Neural crest cell (in vitro differentiated cells): ENCODE measurements around the gene GPR42. TPM values are rescaled to one million over a fixed set of nuclear protein-coding genes. Genes with fewer than 3 reads are reported as not detected.

Source experiments
- DNase-seq: peaks from one replicate; pipeline ENCODE4 v3.0.0; 2021; ENCODE audit warnings: low read depth, mixed read lengths, low spot score
- H3K27ac Mint-ChIP-seq: one replicate; pipeline ENCODE4 v1.8.0; 2021; ENCODE audit warnings: mild to moderate bottlenecking, mixed read lengths; ENCODE audit not compliant: unreplicated experiment
- H3K27me3 Mint-ChIP-seq: 2 replicates; pipeline ENCODE4 v1.8.0; 2021; ENCODE audit warnings: low read depth, mild to moderate bottlenecking, mixed read lengths
- H3K36me3 Mint-ChIP-seq: 2 replicates; pipeline ENCODE4 v1.8.0; 2021; ENCODE audit warnings: low read depth, mild to moderate bottlenecking, mixed read lengths
- H3K4me1 Mint-ChIP-seq: 2 replicates; pipeline ENCODE4 v1.8.0; 2021; ENCODE audit warnings: mixed read lengths
- H3K4me3 Mint-ChIP-seq: one replicate; pipeline ENCODE4 v1.8.0; 2021; ENCODE audit warnings: mild to moderate bottlenecking, mixed read lengths
- H3K9me3 Mint-ChIP-seq: 2 replicates; pipeline ENCODE4 v1.8.0; 2021; ENCODE audit warnings: mixed read lengths
- total RNA-seq: library from RNA; stranded (reverse); gene quantifications from 2 replicates; pipeline ENCODE4 v1.2.1, GENCODE V29; 2021
- TF ChIP-seq, protein P1 (sequence below): fragments of 200-600 bp; sonication (generic); conservative IDR thresholded peaks from 2 replicates; pipeline ENCODE4 v1.5.0; 2021; ENCODE audit warnings: antibody characterized with exemption, mild to moderate bottlenecking

The GPR42 gene
- total RNA-seq, 1 donor from 2014 or later, result not detected

DNA sequence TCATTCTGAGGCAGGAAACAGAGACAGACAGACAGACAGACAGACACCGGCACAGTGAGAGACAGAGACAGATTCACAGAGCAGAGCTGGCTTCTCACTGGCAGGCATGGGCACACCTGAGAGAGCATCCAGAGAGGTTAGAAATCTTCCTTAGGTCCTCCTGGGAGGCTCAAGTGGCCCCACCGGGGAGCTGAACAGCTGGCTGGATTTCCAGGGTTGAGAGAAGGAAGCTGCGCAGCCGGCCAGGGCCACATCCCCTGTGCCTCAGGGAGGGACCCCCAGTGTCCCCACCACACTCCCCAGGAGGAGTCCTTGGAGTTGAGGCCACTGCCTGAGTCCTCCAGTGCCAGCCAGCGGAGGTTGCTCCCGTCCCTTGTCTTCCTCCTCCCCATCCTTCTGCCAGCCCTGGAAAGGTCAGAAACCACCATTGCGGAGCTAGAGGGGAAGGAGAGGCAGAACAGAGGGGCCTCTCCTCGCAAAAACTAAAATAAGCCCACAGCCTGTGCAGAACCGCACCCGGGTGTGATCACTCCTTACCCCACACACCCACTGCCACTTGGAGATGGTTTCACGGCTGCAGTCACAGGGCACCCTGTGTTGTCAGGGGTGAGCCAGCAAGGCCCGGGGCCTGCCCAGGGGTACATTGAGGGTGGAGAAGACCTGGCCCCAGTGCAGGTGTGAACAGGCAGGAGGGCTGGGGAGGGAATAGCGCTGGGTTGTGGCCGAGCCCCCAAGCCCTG, 8.4 kb upstream of the GPR42 start:
- no peak overlapping the region for H3K27ac Mint-ChIP-seq
- DNase-seq, result no peak
- TF ChIP-seq, protein P1, sequence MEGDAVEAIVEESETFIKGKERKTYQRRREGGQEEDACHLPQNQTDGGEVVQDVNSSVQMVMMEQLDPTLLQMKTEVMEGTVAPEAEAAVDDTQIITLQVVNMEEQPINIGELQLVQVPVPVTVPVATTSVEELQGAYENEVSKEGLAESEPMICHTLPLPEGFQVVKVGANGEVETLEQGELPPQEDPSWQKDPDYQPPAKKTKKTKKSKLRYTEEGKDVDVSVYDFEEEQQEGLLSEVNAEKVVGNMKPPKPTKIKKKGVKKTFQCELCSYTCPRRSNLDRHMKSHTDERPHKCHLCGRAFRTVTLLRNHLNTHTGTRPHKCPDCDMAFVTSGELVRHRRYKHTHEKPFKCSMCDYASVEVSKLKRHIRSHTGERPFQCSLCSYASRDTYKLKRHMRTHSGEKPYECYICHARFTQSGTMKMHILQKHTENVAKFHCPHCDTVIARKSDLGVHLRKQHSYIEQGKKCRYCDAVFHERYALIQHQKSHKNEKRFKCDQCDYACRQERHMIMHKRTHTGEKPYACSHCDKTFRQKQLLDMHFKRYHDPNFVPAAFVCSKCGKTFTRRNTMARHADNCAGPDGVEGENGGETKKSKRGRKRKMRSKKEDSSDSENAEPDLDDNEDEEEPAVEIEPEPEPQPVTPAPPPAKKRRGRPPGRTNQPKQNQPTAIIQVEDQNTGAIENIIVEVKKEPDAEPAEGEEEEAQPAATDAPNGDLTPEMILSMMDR, result no peak
- H3K9me3 Mint-ChIP-seq, result no peaks in the 10 kb centered on the region
- no peaks in the 10 kb centered on the region for H3K36me3 Mint-ChIP-seq
- peaks cover 9% of the 10 kb centered on the region for H3K27me3 Mint-ChIP-seq
- no peak overlapping the region for H3K4me3 Mint-ChIP-seq
- H3K4me1 Mint-ChIP-seq, result no peaks in the 10 kb centered on the region

DNA sequence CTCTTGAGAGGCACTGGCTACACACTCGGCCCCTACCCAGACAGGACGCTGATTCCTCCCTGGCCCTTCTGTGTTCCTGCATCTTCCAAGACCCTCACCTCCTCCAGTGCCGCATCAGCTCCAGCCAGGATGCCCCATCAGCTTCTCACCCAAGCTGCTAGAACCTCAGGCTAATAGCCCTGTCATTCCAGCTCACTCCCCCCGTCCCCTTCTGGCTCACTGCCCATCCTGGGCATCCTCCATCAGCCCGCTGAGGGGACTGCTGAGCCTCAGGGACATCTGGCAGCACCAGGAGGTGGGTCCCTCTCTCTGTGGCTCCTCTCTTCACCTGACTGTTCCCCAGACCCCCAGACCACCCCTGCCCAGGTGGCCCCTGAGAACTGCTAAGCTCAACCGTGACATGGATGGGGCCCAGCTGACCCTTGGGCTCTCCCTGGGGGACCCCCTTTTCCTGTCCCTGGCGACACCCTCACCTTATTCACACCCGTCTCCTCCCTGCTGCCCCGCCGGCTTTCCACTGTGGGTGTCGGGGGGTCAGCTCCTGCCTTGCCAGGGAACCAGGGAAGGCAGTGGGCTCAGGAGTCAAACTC, 7.8 kb upstream of the GPR42 start:
- Mint-ChIP-seq H3K4me1 (no peaks in the 10 kb centered on the region), H3K27me3 (peaks cover 15% of the 10 kb centered on the region), H3K4me3 (no peak overlapping the region), H3K9me3 (no peaks in the 10 kb centered on the region), H3K36me3 (no peaks in the 10 kb centered on the region), H3K27ac (no peak overlapping the region)
- TF ChIP-seq, protein P1, result no peak
- DNase-seq, result no peak

DNA sequence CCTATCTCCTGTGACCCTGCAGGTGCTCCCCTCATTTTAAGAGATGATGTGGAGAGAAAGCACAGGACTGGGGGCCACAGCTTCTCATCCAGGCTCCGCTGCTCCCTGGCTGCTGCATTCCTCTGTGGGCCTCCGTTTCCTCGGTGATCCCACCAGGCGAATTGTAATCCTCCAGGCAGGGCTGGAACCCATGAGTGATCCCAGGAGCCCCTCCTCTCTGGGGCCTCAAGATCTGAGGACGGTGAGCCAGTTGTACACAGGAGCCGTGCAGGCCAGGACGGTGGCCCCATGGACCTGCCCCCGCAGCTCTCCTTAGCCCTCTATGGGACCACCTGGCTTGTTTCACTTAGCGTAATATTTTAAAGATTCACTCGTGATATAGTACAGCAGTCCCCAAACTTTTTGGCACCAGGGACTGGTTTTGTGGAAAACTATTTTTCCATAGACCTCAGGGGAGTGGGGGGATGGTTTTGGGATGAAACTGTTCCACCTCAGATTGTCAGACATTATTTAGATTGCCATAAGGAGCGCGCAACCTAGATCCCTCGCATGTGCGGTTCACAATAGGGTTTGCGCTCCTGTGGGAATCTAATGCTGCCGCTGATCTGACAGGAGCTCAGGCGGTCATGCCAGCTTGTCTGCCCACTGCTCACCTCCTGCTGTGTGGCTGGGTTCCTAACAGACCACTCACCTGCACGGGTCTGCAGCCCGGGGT, 7.0 kb upstream of the GPR42 start:
- Mint-ChIP-seq H3K4me3 (no peak overlapping the region), H3K9me3 (no peaks in the 10 kb centered on the region), H3K36me3 (no peaks in the 10 kb centered on the region), H3K4me1 (no peaks in the 10 kb centered on the region), H3K27me3 (peaks cover 23% of the 10 kb centered on the region), H3K27ac (no peak overlapping the region)
- no peak for DNase-seq
- TF ChIP-seq, protein P1, result no peak

DNA sequence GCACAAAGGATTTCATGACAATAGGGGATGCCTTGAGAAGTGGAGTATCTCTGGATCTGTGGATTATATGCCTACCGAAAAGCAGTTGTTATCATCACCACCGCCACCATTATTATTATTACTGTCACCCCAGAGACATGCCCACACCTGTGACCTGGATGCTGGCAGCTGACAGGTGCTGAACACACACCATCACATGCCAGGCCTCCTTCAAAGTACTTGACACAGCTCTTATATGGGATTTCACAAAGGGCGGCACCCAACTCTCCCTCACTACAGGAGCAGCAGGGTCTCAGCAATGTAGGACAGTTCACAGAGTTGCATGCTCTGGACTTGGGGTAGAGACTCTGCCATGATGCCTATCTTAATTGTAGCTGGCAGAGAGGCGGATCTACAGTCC, 5.6 kb upstream of the GPR42 start:
- Mint-ChIP-seq H3K4me1 (no peaks in the 10 kb centered on the region), H3K36me3 (no peaks in the 10 kb centered on the region), H3K27me3 (peaks cover 28% of the 10 kb centered on the region), H3K9me3 (no peaks in the 10 kb centered on the region), H3K4me3 (no peak overlapping the region), H3K27ac (no peak overlapping the region)
- DNase-seq, result no peak
- TF ChIP-seq, protein P1, result no peak

DNA sequence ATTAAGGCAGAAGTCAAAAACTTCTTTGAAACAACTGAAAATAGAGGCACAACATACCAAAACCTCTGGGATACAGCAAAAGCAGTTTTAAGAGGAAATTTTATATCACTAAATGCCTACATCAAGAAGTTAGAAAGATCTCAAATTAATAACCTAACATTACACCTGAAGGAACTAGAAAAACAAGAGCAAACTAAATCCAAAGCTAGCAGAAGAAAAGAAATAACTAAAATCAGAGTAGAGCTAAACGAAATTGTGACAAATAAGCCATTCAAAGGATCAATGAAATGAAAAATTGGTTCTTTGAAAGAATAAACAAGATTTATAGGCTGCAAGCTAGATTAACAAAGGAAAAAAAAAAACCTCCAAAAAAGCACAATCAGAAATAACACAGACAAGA, 2.5 kb upstream of the GPR42 start:
- H3K9me3 Mint-ChIP-seq, result no peaks in the 10 kb centered on the region
- no peaks in the 10 kb centered on the region for H3K36me3 Mint-ChIP-seq
- no peaks in the 10 kb centered on the region for H3K4me1 Mint-ChIP-seq
- DNase-seq, result no peak
- H3K27me3 Mint-ChIP-seq, result peaks cover 31% of the 10 kb centered on the region
- H3K4me3 Mint-ChIP-seq, result no peak overlapping the region
- no peak overlapping the region for H3K27ac Mint-ChIP-seq
- TF ChIP-seq, protein P1, result no peak
